HFF-Myc (cell line): ENCODE data around the gene CNGA2.

Source experiments
- DNase-seq: peaks from one replicate; pipeline ENCODE4 v3.0.0-alpha.2; 2011; ENCODE audit warnings: low read depth; ENCODE audit errors: extremely low read depth
- H3K4me3 ChIP-seq: replicated peaks from 2 replicates; pipeline ENCODE4 v1.5.1; 2011; ENCODE audit warnings: low read depth, mild to moderate bottlenecking, control low read depth, low read length
- TF ChIP-seq, protein P1 (sequence below): IDR thresholded peaks from 2 replicates; pipeline ENCODE4 v1.5.1; 2012; ENCODE audit warnings: mild to moderate bottlenecking, low read depth, low read length, control low read depth; ENCODE audit errors: missing control alignments

The CNGA2 gene

DNA sequence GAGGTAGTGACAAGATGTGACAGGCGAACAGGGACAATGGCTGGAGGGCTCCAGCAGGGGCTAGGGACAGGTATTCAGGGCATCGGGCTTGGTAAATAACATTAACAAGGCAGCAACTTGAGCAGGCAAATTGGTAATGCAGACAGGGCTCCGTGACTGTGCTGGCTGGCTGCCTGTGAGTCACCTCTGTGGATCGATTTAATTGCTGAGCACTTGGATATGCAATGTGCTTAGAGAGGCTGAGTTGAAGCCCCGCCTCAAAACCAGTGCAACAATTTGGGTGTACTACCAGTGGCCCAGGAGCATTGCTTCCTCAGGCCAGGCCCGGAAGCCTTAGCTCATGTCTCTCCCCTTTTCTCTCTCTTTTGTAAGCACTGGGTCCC lies 19.5 kb downstream of the CNGA2 start:
- TF ChIP-seq, protein P1, sequence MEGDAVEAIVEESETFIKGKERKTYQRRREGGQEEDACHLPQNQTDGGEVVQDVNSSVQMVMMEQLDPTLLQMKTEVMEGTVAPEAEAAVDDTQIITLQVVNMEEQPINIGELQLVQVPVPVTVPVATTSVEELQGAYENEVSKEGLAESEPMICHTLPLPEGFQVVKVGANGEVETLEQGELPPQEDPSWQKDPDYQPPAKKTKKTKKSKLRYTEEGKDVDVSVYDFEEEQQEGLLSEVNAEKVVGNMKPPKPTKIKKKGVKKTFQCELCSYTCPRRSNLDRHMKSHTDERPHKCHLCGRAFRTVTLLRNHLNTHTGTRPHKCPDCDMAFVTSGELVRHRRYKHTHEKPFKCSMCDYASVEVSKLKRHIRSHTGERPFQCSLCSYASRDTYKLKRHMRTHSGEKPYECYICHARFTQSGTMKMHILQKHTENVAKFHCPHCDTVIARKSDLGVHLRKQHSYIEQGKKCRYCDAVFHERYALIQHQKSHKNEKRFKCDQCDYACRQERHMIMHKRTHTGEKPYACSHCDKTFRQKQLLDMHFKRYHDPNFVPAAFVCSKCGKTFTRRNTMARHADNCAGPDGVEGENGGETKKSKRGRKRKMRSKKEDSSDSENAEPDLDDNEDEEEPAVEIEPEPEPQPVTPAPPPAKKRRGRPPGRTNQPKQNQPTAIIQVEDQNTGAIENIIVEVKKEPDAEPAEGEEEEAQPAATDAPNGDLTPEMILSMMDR: no peak
- DNase-seq: no peak
- no peak overlapping the region for H3K4me3 ChIP-seq

DNA sequence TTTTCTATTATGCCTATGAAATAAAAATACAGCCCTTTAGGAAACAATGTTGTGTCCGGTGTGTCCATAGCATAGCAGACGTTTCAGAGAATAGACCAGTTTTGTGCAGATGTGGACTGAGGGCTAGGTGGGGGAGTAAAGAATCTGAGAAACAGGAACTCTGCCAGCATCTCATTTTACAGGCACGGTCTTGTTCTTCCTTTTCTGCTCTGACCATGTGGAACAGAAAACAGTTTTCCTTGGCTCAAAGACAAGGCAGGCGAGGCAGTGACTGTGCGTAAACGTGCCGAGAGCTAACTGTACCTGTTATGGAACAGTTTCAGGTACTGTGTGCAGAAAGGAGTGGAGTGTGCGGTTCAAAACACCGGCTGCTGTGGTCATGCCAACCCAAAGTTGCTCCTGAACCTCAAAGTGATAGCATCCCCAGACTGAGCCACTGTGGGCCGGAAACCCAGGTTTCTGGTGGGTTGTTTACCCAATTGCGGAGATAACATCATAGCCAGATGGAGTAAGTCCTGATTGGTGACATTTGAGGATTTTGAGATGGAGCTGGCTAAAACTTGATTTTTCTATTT lies 20.2 kb downstream of the CNGA2 start:
- H3K4me3 ChIP-seq: no peak overlapping the region
- DNase-seq: no peak
- TF ChIP-seq, protein P1: no peak

DNA sequence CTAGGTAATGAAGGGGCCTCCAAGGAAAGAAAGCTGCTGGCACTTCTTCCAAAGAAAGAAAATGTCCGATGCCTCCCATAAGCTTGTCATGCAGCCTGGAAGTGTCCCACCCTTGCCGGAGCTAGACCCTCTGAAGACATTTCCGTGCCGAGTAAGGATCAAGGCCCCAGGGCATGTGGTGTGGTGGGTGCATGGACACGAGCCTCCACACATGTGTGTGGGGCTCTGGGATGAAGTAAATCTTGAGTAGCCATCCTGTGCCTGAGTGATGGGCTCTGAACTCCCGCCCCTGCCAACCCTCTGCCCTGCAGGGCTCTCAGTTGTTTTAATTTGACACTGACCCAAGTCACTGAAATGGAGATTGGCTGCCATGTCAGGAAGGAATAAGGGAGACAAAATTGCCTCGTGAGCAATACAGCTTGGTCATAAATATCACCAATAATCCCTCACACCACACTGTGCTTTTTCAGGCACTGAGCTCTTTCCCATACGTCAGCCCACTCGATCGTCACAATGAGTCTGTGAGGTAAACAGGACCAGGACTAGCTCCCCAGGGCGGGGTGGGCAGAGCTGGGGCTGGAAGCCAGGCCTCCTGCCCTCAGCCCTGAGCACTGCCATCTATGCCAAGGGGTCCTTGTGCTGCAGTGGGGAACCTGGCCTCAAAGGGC lies 24.6 kb downstream of the CNGA2 start:
- no peak overlapping the region for H3K4me3 ChIP-seq
- DNase-seq: no peak
- TF ChIP-seq, protein P1: no peak

DNA sequence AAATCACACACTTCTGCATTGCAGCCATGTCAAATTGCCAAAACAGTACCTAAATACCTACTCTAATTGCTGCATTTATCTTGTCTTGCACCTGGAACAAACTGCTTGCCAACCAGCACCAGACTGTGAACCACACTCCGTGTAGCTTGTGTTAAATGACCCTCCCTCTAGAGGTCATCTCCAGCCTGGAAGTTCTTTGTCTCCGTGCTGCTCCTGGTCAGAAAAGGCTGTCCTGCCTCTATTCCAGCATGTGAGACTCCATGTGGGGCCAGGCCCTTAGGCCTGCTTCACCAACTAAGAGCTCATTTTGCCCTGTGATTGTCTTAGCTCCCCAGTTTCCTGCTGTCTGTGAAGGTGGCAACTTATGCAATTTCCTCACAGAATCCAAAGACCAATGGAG lies 28.3 kb downstream of the CNGA2 start:
- H3K4me3 ChIP-seq: no peak overlapping the region
- DNase-seq: no peak
- TF ChIP-seq, protein P1: no peak

DNA sequence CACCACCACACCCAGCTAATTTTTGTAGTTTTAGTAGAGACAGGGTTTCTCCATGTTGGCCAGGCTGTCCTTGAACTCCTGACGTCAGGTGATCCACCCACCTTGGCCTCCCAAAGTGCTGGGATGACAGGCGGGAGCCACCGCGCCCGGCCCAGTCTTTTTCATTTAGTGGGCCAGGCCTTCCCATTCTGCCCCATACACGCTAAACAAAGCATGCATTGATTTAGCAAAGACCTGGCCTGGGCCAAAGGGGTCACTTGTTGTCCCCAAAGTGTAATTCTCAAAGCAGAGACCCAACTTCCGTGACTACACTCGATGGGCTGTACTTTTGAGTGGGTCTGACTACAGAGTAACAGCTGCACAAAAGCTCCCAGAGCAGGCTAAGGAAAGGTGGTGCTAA lies 29.2 kb downstream of the CNGA2 start:
- no peak for DNase-seq
- H3K4me3 ChIP-seq: no peak overlapping the region
- TF ChIP-seq, protein P1: no peak

DNA sequence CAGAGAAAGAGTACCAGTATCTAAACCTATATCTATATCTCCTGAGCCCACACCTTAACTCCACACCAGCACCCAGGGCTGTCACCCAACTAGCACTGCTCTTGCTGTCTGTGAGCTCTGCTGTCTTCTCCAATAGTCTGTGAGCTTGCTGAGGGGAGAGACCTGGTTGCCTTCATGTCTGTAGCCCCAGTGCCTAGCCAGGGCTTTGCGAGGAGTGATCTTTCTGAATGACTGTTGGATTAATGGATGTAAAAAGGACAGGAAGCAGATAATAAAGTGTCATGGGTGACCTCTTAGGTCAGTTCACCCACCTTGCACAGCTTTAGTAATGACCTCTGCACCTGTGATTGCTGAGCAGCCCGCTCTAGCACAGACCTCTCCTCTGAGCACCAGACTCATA lies 30.5 kb downstream of the CNGA2 start:
- TF ChIP-seq, protein P1: no peak

DNA sequence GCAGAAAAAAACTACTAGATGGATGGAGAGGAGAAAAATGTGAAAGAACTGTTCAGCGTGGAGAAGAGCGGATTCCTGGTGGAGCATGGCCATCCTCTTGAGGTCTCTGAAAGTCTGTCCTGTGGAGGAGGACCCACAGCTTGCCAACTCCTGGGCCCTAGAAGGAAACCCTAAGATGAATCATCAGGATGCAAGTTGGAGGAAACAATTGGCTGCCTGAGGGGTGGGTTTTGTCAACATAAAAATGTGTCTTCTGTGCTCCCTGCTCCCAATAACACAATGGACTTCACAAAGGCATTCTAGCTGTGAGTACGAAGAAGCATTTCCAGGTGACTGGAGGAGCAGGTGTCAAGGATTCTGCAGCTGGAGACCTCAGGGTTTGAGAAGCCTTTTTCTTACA lies 37.2 kb downstream of the CNGA2 start:
- TF ChIP-seq, protein P1: no peak
- no peak overlapping the region for H3K4me3 ChIP-seq
- no peak for DNase-seq

More for the DNA sequence above, 30.5 kb downstream of the CNGA2 start:
- H3K4me3 ChIP-seq: no peak overlapping the region
- no peak for DNase-seq
